Measurements from ENCODE around the gene TP63.

The TP63 gene

GRCh38 chr3:189702066-189702646 lies 71.0 kb downstream of the TP63 start:
- no peak overlapping the region for H3K4me3 ChIP-seq (replicated peaks; ENCODE audit: low read depth, low read length)
- DNase-seq (ENCODE audit: low read depth) = no peak
- TF ChIP-seq, protein P1, sequence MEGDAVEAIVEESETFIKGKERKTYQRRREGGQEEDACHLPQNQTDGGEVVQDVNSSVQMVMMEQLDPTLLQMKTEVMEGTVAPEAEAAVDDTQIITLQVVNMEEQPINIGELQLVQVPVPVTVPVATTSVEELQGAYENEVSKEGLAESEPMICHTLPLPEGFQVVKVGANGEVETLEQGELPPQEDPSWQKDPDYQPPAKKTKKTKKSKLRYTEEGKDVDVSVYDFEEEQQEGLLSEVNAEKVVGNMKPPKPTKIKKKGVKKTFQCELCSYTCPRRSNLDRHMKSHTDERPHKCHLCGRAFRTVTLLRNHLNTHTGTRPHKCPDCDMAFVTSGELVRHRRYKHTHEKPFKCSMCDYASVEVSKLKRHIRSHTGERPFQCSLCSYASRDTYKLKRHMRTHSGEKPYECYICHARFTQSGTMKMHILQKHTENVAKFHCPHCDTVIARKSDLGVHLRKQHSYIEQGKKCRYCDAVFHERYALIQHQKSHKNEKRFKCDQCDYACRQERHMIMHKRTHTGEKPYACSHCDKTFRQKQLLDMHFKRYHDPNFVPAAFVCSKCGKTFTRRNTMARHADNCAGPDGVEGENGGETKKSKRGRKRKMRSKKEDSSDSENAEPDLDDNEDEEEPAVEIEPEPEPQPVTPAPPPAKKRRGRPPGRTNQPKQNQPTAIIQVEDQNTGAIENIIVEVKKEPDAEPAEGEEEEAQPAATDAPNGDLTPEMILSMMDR (IDR thresholded peaks at IDR 0.05; ENCODE audit: low read length, missing control alignments) = no peak

- no peak for DNase-seq (ENCODE audit: low read depth)
- no peak overlapping the region for H3K4me3 ChIP-seq (replicated peaks; ENCODE audit: low read depth, low read length)
- TF ChIP-seq, protein P1 (IDR thresholded peaks at IDR 0.05; ENCODE audit: low read length, missing control alignments) = no peak
Measured at GRCh38 chr3:189703865-189704264, 72.7 kb downstream of the TP63 start.

GRCh38 chr3:189708375-189708774 lies 77.2 kb downstream of the TP63 start:
- no peak overlapping the region for H3K4me3 ChIP-seq (replicated peaks; ENCODE audit: low read depth, low read length)
- DNase-seq (ENCODE audit: low read depth) = no peak
- TF ChIP-seq, protein P1 (IDR thresholded peaks at IDR 0.05; ENCODE audit: low read length, missing control alignments) = no peak

GRCh38 chr3:189710620-189711402 lies 79.6 kb downstream of the TP63 start:
- TF ChIP-seq, protein P1 (IDR thresholded peaks at IDR 0.05; ENCODE audit: low read length, missing control alignments) = no peak
- DNase-seq (ENCODE audit: low read depth) = peak; percentile 97
- H3K4me3 ChIP-seq (replicated peaks; ENCODE audit: low read depth, low read length) = no peak overlapping the region

- TF ChIP-seq, protein P1 (IDR thresholded peaks at IDR 0.05; ENCODE audit: low read length, missing control alignments) = no peak
- no peak for DNase-seq (ENCODE audit: low read depth)
- no peak overlapping the region for H3K4me3 ChIP-seq (replicated peaks; ENCODE audit: low read depth, low read length)
Measured at GRCh38 chr3:189712906-189713483, 81.8 kb downstream of the TP63 start.

- DNase-seq (ENCODE audit: low read depth) = peak; percentile 51
- H3K4me3 ChIP-seq (replicated peaks; ENCODE audit: low read depth, low read length) = no peak overlapping the region
- TF ChIP-seq, protein P1 (IDR thresholded peaks at IDR 0.05; ENCODE audit: low read length, missing control alignments) = no peak
Measured at GRCh38 chr3:189714991-189715961, 84.1 kb downstream of the TP63 start.

Measured in fibroblast of pulmonary artery (primary cell).